Mammary epithelial cell (primary cell): ENCODE measurements around the gene YES1.

ENCODE experiments used
- EZH2 ChIP-seq: IDR thresholded peaks from 2 replicates; pipeline ENCODE4 v1.6.1; 2012; ENCODE audit warnings: low read length, inconsistent platforms, borderline replicate concordance
- TF ChIP-seq, protein P1 (sequence below), 2 donors: IDR thresholded peaks in 1 of 2; conservative IDR thresholded peaks in 1 of 2; 2 replicates each; pipeline ENCODE4 v1.5.1; 2011 to 2012; ENCODE audit warnings: inconsistent platforms in 2 of 2, low read length in 2 of 2, mild to moderate bottlenecking in 2 of 2, control low read depth in 1 of 2, low read depth in 1 of 2; ENCODE audit not compliant: insufficient read depth in 1 of 2; ENCODE audit errors: extremely low read depth in 1 of 2

DNA sequence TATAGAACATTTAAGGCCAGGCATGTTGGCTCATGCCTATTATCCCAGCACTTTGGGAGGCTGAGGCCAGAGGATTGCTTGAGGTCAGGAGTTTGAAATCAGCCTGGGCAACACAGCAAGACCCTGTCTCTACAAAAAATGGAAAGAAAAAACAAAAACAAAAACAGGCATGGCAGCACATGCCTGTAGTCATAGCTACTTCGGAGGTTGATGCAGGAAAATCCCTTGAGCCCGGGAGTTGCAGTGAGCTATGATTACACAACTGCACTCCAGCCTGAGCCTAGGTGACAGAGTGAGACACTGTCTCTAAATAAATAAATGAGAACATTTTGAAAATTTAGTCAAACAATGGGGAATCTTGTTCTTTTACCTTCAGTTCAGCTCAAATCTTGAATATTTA is 12.1 kb upstream of the YES1 start:
- TF ChIP-seq, protein P1, sequence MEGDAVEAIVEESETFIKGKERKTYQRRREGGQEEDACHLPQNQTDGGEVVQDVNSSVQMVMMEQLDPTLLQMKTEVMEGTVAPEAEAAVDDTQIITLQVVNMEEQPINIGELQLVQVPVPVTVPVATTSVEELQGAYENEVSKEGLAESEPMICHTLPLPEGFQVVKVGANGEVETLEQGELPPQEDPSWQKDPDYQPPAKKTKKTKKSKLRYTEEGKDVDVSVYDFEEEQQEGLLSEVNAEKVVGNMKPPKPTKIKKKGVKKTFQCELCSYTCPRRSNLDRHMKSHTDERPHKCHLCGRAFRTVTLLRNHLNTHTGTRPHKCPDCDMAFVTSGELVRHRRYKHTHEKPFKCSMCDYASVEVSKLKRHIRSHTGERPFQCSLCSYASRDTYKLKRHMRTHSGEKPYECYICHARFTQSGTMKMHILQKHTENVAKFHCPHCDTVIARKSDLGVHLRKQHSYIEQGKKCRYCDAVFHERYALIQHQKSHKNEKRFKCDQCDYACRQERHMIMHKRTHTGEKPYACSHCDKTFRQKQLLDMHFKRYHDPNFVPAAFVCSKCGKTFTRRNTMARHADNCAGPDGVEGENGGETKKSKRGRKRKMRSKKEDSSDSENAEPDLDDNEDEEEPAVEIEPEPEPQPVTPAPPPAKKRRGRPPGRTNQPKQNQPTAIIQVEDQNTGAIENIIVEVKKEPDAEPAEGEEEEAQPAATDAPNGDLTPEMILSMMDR (conservative IDR thresholded peaks at IDR 0.05 in 1 of 2, IDR thresholded peaks at IDR 0.05 in 1 of 2; ENCODE audit: extremely low read depth in 1 of 2, insufficient read depth in 1 of 2, low read depth in 1 of 2, low read length in 2 of 2): no peak
- no peak for TF ChIP-seq EZH2
